HG03060 (cell line): Measurements from ENCODE around the gene IL1R2.

Source experiments
- ATAC-seq: cut with Tn5 transposase; IDR thresholded peaks from one replicate; pipeline ENCODE4 v1.9.1; 2021; ENCODE audit warnings: low read depth, moderate number of reproducible peaks; ENCODE audit not compliant: unreplicated experiment

The IL1R2 gene

DNA sequence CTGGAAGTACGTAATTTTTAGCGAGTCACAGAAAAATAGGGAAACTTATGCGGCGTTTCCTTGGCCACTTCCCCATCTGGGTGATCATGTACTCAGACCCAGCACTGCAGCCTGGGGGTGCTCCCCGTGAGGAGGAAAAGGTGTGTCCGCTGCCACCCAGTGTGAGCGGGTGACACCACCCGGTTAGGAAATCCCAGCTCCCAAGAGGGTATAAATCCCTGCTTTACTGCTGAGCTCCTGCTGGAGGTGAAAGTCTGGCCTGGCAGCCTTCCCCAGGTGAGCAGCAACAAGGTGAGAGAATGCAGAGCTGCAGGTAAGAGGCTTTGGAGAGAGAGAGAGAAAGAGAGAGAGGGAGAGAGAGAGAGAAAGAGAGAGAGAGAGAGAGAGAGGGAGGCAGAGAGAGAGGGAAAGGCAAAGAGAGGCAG, at the start of gene IL1R2:
TSS of gene IL1R2 (plus strand) at position 240 of the 425 bp plus-strand sequence. CDS start 16,616 bp downstream, outside the sequence.
- no peak for ATAC-seq

GRCh38 chr2:101942851-101943250, 48.9 kb upstream of the IL1R2 start:
- no peak for ATAC-seq

GRCh38 chr2:101946372-101947039, 45.3 kb upstream of the IL1R2 start:
- no peak for ATAC-seq

- no peak for ATAC-seq
Measured at GRCh38 chr2:101947374-101947773, 44.4 kb upstream of the IL1R2 start.

DNA sequence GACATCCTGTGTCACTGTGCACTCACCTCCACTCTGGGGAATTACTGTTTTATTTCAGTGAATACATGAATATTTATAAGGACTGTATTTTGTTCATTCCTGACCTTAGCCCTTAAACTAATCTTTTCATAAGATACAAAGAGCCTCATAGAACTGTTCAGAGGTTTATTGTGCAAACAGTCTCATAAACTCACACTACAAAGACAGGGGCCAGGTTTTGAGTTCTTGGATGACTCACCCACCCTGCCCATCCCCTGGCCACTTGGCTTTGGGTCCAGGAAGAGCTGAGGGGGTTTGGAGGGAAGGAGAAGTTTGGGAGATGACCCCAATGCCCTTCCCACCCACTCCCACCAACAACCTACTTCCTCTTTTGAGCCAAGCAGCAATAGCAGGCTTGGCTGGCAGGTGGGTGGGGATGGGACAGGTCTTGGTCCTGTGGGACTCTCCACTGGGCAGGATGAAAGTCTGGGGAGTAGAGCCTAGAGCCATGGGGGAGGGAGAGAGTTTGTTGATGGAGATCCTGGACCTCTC, 43.1 kb upstream of the IL1R2 start:
- no peak for ATAC-seq

DNA sequence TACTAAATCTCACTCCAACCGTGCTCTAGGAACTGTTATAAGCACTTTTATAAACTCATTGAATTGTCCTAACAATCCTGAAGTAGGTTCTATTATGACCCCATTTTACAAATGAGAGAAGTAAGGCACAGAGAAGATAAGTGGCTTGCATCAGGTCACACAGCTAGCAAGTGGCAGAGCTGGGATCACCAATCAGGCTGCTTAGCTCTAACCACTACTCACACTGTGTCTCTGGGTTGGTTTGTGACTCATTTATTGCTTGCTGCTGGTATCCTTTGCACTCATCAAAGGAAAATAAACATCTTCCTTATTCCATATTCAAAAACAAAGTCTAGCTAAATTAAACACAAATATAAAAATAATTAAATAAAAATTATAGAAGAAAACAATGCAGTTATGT, 42.5 kb upstream of the IL1R2 start:
- no peak for ATAC-seq

DNA sequence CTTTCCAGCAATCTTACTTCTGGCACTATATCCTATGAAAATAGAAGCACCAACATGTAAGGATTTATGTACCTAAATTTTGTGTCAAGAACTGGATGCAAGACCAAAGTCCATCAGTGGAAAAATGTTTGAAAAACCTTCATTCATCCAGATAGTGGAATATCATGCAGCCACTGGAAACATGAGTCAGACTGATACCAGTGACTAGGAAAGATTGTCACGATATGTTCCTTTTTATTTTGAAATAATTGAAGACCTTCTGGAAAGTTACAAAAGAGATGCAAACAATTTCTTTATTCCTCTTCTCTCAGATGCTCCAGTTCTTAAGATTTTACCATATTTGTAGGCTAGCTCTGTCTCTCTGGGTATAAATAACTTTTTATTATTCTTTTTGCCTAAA, 40.5 kb upstream of the IL1R2 start:
- no peak for ATAC-seq

- no peak for ATAC-seq
Measured at GRCh38 chr2:101952551-101952950, 39.2 kb upstream of the IL1R2 start.

- no peak for ATAC-seq
Measured at GRCh38 chr2:101956465-101957438, 35.0 kb upstream of the IL1R2 start.

GRCh38 chr2:101958061-101958460, 33.7 kb upstream of the IL1R2 start:
- no peak for ATAC-seq

DNA sequence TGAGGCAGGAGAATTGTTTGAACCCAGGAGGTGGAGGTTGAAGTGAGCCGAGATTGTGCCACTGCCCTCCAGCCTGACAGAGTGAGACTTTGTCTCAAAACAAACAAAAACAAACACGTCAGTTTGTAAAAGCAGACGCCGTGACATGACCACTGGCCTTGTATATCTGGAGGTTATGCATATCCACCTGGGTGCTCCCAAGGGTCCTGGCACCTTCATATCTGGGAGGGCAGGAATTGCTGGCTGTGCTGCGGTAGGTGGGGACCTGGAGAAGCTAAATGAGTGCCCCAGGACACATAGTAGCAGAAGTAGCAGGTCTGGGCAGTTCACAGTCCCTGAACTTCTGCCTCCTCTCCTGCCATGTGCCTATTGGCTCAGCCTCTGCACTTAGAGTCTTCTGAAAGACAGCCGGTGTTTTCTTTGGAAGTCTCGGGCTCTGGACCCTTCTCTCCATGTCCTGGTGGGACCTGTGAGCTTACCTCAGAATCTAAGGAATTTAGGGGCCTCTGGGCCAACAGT, 30.9 kb upstream of the IL1R2 start:
- ATAC-seq, result no peak

GRCh38 chr2:101961338-101962191, 30.2 kb upstream of the IL1R2 start:
- no peak for ATAC-seq

GRCh38 chr2:101962309-101962708, 29.5 kb upstream of the IL1R2 start:
- no peak for ATAC-seq

- ATAC-seq, result no peak
Measured at GRCh38 chr2:101963198-101963597, 28.6 kb upstream of the IL1R2 start.

- ATAC-seq, result no peak
Measured at GRCh38 chr2:101967826-101968513, 23.8 kb upstream of the IL1R2 start.

DNA sequence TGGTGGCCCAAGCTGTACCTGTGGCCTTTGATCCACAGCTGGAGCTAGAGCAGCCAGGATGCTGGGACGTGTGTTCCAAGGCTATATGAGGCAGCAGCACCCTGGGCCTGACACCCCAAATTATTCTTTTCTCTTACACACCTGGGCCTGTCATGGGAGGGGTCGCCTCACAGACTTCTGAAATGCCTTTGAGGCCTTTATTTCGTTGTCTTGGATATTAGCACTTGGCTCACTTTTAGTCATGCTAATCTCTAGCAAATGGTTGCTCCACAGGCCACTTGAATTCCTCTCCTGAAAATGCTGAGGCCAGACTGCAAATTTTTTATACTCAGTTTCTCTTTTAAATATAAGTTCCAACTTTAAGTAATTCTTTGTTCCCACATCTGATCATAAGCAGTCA, 22.0 kb upstream of the IL1R2 start:
- no peak for ATAC-seq

DNA sequence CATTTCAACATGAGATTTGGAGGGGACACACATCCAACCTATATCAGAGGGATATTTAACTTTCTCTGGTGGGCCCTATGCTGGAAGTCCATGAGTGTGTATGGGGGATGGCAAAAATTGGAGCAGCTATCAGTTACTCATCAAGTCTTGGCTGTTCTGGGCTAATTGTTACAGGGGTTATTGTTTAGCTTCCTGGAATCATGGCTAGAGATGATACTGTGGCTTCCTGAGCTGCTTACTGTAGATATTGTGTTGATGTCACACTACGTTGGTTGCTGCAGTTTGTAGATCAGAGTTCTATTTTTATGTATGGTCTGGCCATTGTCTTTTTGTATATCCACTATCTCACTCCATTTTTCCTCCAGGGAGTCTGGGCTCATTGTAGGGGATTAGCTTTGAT, 20.9 kb upstream of the IL1R2 start:
- ATAC-seq, result no peak

DNA sequence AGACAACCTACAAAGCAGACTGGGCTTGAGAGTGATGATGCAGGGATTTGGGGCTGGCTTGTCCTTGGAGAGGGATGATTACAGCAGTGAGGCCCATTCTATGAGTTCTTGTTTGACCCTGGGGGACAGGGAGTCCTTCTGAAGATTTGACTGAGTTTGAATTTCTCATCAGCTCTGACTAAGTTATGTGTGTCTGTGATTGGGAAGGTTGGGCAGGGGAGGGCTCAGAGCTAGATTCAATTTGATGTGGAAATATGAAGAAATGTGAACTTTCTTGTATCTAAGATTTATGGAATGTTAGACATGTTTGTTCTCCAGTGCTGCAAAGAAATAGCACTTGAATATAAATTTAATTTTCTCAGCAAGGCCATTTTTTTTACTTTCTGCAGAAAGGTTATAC, 19.9 kb upstream of the IL1R2 start:
- no peak for ATAC-seq

DNA sequence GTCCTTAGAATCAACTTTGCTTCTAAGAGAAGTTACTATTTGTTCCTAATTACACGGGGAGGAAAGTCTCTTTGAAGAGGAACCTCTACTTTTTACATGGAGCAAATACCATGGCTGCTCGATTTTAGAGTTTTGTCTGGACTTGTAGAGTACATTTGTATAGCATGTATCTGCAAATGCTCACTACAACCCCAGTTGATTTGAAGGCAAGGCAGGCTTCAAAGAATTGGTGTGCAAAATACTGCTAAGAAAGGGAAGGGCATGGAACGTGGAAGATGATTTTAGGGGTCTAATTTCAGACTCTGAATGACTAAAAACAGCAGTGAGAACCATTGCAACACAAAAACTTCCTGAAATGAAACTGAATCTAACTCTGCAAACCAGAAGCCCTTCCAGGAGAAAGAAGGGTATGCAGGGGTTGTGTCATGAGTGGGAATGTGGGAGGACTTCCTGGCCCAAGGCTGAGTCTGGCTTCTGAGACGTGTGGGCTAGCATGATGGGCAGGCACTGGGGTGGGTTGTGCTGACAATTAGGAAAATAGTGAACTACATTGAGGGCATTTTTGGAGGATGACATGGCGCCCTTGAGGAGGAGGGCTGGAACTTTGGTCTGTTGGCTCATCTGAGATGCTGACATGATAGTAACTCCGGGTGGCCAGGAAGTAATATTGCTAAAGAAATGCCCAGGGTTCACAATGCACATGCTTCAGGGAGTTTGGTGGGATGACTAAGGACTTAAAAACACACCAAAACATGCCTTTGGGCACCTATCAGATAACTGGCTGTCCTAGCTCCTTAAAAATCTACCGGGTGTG, 18.9 kb upstream of the IL1R2 start:
- no peak for ATAC-seq
